ENCODE data around the gene TBCCD1.
"Not testable (repeated sequence)": the region's sequence is repeated elsewhere in the genome, so short reads cannot be mapped to it uniquely, and the experiment has no call there.

TBCCD1 gene

GRCh38 chr3:186549497-186549896 lies 17.6 kb downstream of the TBCCD1 start:
- no peak for DNase-seq (ENCODE audit: low read depth)

- no peak for DNase-seq (ENCODE audit: low read depth)
Observed at GRCh38 chr3:186544281-186544680, 22.9 kb downstream of the TBCCD1 start, which contains the start of gene CRYGS. CRYGS (minus strand) TSS chr3:186544380; CDS start chr3:186544326, 54 bp downstream.

- DNase-seq (ENCODE audit: low read depth): no peak
Observed at GRCh38 chr3:186540835-186541226, 26.3 kb downstream of the TBCCD1 start.

GRCh38 chr3:186540221-186540834 lies 26.8 kb downstream of the TBCCD1 start:
- DNase-seq (ENCODE audit: low read depth): peak; percentile 68

GRCh38 chr3:186538779-186539178 lies 28.4 kb downstream of the TBCCD1 start:
- no peak for DNase-seq (ENCODE audit: low read depth)

- DNase-seq (ENCODE audit: low read depth): no peak
Observed at GRCh38 chr3:186536883-186537844, 30.0 kb downstream of the TBCCD1 start.

- DNase-seq (ENCODE audit: low read depth): no peak
Observed at GRCh38 chr3:186534113-186534669, 32.9 kb downstream of the TBCCD1 start.

GRCh38 chr3:186532598-186533072 lies 34.5 kb downstream of the TBCCD1 start:
- DNase-seq (ENCODE audit: low read depth): no peak

- not testable (repeated sequence) for DNase-seq (ENCODE audit: low read depth)
Observed at GRCh38 chr3:186531694-186532093, 35.4 kb downstream of the TBCCD1 start.

GRCh38 chr3:186530415-186530814 lies 36.7 kb downstream of the TBCCD1 start:
- DNase-seq (ENCODE audit: low read depth): no peak

GRCh38 chr3:186529201-186529999 lies 37.7 kb downstream of the TBCCD1 start:
- DNase-seq (ENCODE audit: low read depth): no peak

GRCh38 chr3:186526256-186526606 lies 40.9 kb downstream of the TBCCD1 start:
- no peak for DNase-seq (ENCODE audit: low read depth)

- no peak for DNase-seq (ENCODE audit: low read depth)
Observed at GRCh38 chr3:186525369-186526255, 41.5 kb downstream of the TBCCD1 start.

- DNase-seq (ENCODE audit: low read depth): no peak
Observed at GRCh38 chr3:186524616-186525015, 42.5 kb downstream of the TBCCD1 start.

GRCh38 chr3:186523434-186523833 lies 43.7 kb downstream of the TBCCD1 start:
- DNase-seq (ENCODE audit: low read depth): no peak

- no peak for DNase-seq (ENCODE audit: low read depth)
Observed at GRCh38 chr3:186523022-186523421, 44.1 kb downstream of the TBCCD1 start.

- no peak for DNase-seq (ENCODE audit: low read depth)
Observed at GRCh38 chr3:186520957-186521842, 45.9 kb downstream of the TBCCD1 start.

GRCh38 chr3:186520431-186520830 lies 46.7 kb downstream of the TBCCD1 start:
- no peak for DNase-seq (ENCODE audit: low read depth)

- DNase-seq (ENCODE audit: low read depth): peak; percentile 44
Observed at GRCh38 chr3:186519021-186519658, 48.0 kb downstream of the TBCCD1 start.
